Hematopoietic multipotent progenitor cell treated with erythropoietin and hydrocortisone succinate and interleukin-3 and kit ligand, for 4 days (in vitro differentiated cells): ENCODE measurements around the gene REEP1.
"Not testable (repeated sequence)": the region's sequence is repeated elsewhere in the genome, so short reads cannot be mapped to it uniquely, and the experiment has no call there.

Experiments
- DNase-seq: peaks from one replicate; pipeline ENCODE4 v3.0.0-alpha.2; 2015

Gene REEP1

DNA sequence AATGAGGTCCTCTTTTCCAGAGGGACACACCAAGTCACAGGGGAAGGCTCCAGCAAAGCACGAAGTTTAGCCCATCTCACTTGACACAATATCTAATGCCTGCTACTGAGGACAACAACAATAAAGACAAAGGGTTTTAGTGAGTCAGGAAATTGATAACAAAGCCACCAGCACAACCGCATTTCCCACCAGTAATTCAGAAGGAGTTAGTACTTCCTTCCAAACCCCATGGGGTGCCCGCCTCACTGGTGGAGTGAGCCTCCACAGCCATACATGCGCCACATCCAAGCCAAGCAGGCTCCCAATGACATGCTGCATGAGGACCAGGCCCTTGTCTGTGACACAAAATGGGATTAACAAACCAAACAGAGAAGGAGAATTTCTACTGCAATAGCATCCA lies 98.1 kb downstream of the REEP1 start:
- peak; percentile 53 for DNase-seq

DNA sequence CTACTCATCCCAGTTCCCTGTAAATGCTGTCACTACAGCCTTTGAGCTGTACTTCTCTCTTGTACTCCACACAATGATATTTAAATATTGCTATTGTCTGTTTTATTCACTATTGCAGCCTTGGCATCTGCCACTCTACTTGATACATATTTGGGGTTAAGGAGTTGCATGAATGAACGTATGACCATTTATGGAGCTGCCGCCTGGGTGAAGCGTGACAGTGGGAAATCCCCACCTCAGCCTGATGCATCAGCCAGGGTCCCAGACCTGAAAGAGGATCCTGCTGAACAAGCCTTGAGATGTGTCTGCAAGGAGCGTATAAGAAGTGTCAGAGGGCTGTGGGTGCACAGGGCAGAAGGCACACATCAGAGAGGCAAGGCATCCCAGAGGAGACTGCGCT lies 99.1 kb downstream of the REEP1 start:
- DNase-seq, result no peak

DNA sequence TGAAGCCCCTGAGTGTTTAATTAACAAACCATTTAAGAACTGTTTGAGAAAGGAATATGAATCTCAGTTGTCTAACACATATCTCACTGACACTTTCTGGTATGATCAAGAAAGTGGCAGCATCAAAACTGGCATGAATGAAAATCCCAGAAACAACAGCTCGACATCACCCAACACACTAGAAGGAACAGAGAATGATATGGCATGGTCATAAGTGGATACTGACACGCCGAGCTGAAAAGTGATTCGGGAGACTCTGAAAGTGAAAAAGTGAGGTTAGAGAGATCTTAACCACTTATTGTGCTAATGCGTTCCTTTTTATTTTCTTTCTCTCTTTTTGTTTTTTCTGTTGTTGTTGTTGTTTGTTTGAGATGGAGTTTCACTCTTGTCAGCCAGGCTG lies 100.3 kb downstream of the REEP1 start:
- no peak for DNase-seq

GRCh38 chr2:86235196-86235980 lies 102.0 kb downstream of the REEP1 start:
- no peak for DNase-seq

- no peak for DNase-seq
These were observed 102.8 kb downstream of the REEP1 start for GRCh38 chr2:86234563-86235131.

- no peak for DNase-seq
These were observed 104.0 kb downstream of the REEP1 start for GRCh38 chr2:86233436-86233835.

GRCh38 chr2:86232910-86233309 lies 104.5 kb downstream of the REEP1 start:
- no peak for DNase-seq

DNA sequence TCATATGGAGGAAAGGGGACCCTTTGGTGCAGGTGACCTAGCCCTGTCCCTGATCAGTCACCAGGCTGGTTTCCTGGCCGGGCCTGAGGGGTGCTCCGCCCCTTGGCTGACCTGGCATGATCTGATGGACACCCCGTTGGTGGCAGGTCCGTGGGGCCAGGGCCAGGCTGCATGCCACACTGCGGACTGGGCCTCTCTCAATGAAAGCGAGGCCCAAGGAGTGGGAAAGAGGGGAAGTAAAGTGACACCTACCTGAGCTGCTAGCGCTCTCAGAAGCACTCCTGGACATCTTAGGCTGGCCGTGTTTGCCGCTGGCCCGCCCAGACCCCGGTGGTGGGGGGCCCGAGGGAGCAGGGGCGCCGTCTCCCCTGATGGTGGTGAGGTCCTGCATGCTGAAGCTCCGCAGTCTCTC lies 105.0 kb downstream of the REEP1 start:
- no peak for DNase-seq

DNA sequence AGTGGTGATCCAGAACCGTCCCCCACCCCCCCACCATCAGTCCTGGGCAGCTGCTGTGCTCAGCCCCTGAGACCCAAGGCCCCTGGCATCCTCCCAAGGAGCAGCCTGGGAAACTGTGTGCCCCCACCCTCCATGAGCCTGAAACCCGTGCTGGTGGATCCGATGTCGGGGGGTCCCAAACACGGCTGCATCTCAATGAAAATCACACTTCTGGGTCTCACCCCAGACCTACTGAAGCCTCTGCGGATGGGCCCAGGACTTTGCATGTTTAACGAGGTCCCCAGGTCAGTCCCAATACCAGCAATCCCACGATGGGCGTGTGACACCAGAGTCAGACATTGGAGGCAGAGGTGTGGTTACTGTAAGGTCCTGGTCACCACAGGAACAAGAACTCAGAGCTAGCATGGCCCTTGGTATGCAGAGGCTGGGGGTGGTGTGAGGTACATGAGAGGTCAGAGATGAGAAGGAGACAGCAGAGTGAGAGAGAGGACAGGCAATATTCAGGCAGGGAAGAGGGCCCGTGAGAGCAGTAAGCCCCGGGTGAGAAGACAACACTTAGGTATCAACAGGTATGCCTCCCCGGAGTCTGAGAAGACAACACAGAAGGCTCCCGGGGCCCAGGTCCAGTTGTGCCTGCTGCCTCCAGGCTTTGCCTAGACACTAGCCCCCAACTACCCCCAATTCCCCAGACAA lies 105.6 kb downstream of the REEP1 start:
- DNase-seq, result no peak

- DNase-seq, result no peak
These were observed 106.5 kb downstream of the REEP1 start for GRCh38 chr2:86230961-86231360.

DNA sequence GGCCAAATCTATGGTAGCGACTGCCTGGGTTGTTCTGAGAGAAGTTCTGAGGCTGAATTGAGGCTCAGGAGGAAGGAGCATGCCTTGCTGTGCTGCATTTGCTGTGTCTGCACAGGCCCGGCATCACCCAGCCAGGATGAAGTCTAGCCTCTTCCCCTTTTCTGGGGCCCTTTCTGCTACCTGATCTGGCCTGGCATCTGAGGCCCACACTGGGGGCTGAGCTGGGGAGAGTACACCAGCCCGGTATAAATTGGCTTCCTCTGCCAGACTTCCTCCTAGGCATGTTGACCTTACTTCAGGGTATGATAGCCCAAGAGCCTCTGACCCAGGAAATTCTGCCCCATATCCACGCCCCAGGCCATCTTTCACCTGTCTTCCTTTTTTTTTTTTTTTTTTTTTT lies 108.2 kb downstream of the REEP1 start:
- DNase-seq, result peak; percentile 59

GRCh38 chr2:86228574-86228973 lies 108.9 kb downstream of the REEP1 start:
- DNase-seq, result not testable (repeated sequence)

DNA sequence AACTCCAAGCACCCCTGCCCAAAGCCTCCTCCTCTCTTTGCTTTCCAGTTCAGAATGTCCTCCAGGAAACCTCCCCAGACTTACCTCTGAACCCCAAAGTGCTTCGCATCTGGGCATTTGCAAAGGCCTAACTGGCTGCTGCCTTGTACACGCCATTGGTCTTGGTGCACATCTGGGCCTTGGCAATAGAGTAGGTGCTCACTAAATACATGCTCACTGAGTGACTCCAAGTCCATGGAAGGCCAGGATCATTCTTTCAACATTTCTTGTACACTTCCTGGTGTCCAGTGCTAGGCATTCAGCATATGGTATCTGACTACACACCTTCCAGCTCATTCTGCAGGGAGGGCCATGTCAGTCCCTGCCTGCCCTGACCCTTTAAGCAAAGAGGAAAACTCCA lies 109.7 kb downstream of the REEP1 start:
- no peak for DNase-seq

DNA sequence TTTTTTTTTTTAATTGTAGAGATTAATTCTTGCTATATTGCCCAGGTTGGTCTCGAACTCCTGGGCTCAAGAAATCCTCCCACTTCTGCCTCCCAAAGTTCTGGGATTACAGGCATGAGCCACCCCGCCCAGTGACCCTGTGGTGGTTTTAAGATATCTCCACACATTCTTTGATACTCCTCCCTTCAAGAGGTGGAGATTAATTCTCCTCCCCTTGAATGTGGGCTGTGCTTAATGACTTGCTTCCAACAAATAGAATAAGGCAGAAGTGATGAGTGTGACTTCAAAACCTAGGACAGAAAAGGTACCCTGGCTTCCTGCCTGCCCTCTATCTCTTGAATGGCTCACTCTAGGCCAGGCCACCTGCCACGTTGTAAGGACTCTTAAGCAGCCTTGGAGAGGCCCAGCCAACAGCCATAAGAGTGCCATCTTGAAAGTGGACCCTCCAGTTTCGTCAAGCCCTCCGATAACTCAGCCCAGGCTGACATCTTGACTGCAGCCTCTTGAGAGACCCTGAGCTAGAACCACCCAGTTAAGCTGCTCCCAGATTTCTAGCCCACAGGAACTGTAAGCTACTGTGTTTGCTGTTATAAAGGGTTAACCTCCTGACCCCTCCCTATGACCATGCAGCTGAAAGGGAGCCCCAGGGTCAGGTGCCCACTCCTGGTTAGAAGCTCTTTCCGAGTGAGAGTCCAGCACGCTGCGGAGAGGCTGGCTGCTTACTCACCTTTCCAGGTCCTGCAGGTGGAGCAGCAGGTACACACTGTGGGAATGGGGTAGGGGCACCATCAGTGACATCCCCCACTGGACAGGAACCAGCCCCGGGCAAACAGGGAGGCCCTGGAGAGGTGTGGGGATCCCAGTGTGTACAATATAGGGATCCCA lies 110.5 kb downstream of the REEP1 start:
- DNase-seq, result peak; percentile 57

- DNase-seq, result no peak
These were observed 111.4 kb downstream of the REEP1 start for GRCh38 chr2:86226070-86226469.

DNA sequence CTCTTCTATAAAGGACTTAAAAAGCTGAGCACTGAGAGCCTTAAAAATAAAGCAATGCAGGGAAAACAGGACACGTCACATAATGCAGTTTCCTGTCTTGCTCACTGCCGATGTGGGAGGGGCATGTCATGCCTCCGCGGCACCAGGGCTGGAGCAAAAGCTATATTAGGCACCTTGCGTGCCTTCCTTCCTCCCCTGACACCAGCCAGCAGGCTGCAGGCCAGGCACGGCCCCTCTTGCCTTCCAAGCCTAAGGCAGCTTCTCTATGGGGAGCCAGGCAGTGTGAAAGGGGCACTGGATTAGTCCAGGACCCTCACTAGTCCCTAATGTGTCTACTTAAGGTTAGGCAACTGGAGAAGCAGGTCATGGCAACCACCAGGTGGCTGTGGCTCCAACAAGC lies 111.8 kb downstream of the REEP1 start:
- peak; percentile 64 for DNase-seq

DNA sequence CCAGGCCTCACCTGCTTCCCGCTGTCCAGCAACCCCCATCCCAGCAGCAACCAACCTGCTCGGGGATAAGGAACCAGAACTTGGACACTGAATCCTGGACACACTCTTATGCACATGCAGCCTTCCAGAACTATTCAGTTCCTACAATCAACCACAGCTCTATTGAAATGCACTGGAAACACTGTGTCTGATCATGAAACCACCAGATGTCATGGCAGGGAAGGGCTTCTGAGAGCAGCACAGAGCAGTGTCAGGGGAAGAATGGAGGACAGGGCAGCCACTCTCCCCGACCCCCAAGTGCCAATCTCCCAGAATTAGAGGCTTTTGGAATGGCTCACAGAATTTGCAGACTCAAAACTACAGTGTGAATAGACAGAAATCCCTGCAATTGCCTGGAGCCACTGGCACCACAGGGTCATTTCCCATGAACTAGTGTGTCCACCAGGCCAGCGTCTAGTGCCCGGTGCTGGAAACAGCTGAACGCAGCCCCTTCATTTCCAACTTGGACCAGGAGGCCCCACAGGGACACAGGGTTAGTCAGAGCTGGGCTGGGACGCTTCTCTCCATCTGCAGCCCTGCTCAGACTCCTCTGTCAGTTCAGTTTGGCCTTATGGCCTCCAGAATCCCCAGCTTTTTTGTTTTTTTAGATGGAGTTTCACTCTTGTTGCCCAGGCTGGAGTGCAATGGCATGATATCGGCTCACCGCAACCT lies 112.6 kb downstream of the REEP1 start:
- DNase-seq, result no peak

- no peak for DNase-seq
These were observed 113.4 kb downstream of the REEP1 start for GRCh38 chr2:86223927-86224560.

GRCh38 chr2:86223140-86223926 lies 114.1 kb downstream of the REEP1 start:
- DNase-seq, result no peak

DNA sequence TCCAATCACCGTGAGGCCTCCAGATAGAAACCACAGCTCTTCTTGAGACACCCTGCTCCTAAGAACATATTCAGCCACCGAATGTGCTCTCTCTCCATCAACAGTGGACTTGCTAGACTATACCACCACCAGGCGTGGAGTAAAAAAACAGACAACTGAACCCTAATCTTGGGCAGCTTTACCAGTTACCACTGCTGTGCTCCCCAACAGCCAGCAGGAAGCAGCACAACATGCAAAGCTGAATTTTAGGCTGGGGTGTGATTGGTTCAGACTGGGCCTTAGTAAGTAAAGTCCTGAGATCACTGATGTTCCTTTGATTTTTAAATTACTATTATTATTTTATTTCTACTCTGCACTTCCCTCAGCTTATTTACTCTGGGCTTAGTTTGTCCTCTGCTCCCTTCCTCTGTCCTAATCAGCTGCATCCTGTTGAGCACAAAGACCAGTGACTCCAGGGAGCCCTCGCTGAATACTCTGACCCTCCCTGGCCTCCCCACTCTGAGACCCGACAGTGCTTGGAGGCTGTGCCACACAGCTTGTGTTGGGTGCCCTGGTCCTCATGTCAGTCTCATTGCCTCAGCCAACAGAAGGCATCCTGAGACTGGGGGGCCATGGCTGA lies 116.3 kb downstream of the REEP1 start:
- peak; percentile 87 for DNase-seq

DNA sequence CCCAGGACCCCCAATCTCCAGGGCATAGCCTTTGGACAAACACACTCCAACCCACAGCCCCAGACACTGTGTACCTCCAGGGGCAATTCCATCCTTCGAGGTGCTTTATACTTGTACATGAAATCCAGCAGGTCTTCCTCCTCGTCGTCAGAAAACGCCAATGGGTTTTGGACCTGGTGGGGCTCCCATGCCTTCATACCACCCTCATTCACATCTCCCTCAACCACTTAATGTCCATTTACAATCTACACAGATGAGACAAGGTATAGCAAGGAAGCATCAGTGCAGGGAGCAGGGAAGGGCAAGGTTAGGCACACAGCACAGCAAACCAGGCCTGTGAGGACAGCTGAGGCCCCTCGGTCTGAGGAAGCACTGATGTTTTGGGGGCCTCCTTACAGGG lies 117.5 kb downstream of the REEP1 start:
- DNase-seq, result no peak
